Middle frontal gyrus (tissue), 1 donor: ENCODE measurements around the gene TSPAN12.

ENCODE experiments used
- DNase-seq: peaks from one replicate; pipeline ENCODE4 v3.0.0-alpha.2; 2015; ENCODE audit warnings: low spot score; ENCODE audit errors: extremely low spot score

TSPAN12 gene

DNA sequence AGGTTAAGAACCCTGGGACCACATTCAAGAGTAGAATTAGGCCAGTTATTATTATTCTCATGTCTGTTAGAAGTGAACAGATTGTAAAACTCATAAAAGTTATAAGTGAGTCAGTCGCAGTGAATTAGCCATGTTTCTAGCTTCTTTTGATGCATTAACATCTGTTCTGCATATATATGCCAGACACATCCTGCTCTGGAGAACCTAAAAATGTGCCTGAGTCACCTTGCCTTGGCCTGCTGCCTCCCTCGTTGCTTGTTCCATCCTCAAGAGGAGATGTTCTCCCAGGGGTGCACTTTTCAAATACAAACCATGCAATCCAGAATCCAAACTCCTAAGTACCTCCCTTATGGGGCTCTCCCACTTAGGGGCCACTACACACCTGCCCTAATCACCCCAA is 14.8 kb downstream of the TSPAN12 start:
- no peak for DNase-seq

GRCh38 chr7:120842121-120842621 is 15.8 kb downstream of the TSPAN12 start:
- DNase-seq: no peak

GRCh38 chr7:120841608-120842007 is 16.3 kb downstream of the TSPAN12 start:
- DNase-seq: no peak

- DNase-seq: no peak
Measured at GRCh38 chr7:120838281-120838682, 19.7 kb downstream of the TSPAN12 start.

DNA sequence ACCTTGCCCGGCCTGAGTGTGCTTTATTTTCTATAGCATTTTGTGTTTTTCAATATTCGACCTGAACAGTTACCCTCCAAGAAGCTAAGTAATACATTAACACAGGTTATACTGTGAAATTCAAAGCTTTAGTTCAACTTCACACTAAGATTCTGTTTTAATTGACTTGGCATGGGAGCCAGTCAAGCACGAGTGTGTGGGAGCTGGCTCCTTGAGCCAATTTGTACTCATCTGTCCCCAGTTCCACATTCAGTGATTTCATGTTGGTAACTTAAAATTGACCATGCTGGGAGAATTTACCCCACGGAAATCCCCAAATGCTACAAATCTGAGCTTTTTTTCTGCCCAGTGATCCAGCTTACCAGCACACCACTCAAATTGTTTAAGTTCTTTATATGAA is 20.3 kb downstream of the TSPAN12 start:
- no peak for DNase-seq

GRCh38 chr7:120836556-120837115 is 21.3 kb downstream of the TSPAN12 start:
- DNase-seq: no peak

DNA sequence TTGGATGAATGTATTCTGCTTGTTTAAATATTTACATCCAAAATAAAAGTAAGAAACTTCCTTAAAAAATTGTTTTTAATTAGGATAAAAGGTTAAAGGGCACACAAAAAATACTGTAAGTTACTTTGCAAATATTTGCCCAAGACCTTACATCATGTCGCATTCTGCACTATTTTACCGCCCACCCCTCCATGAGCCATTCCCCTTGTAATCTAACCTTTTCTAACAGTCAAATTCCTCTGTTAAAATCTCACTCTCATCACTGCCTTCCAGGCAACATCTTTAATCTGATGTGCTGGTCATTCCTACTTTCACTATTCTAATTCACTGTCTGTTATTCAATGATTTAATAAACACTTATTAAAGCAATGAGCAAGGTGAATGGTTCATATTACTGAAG is 23.2 kb downstream of the TSPAN12 start:
- no peak for DNase-seq

GRCh38 chr7:120833546-120833945 is 24.4 kb downstream of the TSPAN12 start:
- no peak for DNase-seq

DNA sequence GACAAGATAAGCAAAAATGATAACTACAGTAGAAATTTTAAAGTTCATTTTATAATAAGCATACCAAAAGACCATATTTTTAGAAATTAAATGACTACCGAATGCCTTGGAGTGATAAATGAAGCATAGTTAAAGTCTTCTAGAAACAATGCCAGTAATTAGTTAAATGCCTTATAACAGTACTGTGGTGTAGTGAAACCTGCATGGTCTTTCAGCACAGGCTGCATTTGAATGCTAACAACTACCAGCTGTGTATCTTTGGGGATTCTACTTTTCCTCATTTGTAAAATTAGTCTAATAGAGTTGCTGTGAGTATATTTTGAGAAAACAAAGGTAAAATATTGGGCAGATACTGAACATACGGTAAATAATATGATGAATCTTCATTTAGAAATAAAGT is 25.1 kb downstream of the TSPAN12 start:
- no peak for DNase-seq

- no peak for DNase-seq
Measured at GRCh38 chr7:120831260-120831659, 26.7 kb downstream of the TSPAN12 start.

DNA sequence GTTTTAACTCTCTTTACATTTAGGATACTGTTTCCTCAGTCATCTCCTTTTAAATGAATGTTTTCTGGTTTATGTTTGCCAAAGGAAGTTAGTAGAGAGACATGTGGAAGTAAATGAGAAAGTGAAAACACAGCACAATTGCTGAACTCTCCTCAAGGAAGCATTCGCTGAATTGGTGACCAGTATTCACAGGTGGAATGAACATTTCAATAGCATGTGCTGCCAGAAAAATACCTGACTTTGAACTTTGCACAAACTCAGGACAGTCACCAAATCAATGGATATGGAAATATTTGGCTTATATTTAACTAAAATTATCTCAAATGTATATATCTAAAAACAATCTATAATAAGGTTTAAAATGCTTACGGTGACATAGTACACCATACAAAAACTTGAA is 28.5 kb downstream of the TSPAN12 start:
- DNase-seq: no peak

- no peak for DNase-seq
Measured at GRCh38 chr7:120828528-120828927, 29.4 kb downstream of the TSPAN12 start.

DNA sequence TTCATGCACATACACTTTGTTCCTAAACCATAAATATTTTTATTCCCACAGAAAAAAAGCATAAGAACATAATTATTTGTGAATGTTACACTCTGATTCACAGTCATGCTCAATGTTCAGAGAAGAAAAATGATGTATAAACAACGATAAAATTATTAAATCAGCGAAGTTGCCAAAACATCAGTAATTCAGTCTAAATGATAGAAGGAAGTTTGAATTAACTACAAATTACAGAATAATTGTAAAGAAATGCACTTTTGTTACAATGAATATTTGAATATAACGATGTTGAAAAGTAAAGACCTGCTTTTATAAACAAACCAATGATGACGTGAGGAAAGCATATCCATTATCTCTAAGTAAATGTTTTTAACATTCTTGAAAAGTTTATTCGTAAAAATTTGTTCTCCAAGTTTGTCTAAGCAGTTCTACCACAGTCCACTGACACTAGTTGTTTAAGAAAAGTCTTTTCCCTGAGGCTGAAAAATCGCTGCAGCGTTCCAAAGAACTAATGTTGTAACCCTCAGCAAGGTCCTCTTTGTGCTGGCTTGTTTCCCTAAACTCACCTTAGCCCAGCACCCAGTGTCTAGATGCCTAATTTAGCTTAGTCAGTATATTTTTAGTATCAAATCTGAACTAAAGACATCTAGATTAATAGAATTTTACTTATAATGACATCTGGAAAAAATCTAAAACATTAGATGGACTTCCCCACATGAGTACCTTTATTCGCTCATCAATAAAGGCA is 30.4 kb downstream of the TSPAN12 start:
- DNase-seq: no peak

DNA sequence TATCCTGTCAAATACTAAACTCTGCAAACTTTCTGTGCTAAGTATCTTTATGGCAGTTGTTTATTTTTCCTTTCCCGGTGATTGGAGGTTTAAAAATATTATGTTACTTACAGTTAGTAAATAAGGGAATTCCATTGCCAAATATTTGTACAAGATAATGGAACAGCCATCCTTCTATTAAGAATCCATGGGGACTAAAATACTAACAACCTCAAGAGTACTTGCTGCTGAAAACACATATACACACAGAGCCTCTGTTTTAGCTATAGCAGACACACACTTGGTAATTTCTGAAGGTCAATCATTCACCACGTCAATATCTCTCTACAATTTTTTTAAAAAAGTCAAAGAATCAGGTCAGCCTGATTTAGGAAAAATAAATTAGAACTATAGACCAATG is 32.4 kb downstream of the TSPAN12 start:
- DNase-seq: no peak

DNA sequence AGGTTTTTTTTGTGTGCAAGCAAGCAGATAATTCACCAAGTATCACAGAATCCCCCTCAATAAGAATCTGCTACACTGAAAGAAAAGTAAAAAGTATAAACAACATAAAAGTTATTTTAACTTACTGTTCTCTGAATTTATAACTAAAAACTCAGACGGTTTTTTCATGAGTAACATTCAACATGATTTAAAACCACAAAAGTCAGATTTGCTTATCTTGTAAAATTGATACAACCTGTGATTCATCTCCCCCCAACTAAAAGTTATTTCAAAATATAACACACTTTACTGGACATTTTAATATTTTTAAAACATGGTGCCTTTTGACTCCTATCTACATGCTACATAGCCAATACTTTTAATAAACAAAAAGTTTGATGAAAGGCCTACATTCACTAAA is 32.8 kb downstream of the TSPAN12 start:
- DNase-seq: no peak

DNA sequence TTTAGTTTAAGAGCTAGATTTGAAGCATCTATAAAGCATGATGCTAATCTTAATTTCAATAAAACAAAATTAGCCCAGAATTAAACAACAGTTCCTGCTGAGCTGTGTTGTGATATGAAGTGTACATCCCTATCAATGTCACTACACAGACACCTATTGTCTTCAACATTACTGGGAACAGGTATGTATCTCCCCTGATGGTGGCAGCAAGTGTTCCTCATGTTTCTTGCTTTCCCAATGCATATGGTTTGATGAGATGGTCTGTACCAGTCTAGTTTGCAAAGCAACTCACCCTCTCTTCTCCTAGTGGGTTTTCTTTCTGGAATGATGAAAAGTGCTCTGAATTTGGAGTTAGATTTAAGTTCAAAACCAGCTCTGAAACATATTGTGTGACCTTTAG is 38.1 kb downstream of the TSPAN12 start:
- DNase-seq: no peak

DNA sequence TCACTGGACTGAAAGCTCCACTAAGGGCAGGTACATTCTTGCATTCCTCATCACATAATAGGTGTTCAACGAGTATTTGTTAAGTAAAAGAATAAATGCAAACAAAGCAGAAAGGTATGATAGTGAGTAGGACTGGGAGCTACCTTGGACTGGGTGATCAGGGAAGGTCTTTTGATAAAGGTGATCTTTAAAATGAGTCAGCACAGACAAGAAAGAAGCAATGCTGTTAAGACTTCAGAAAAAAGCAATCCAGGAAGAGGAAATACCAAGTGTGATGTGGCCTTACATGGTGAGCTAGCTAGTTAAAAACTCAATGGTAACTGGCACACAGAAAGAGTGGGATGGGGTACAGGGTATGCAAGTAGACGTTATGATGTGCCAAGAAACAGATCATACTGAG is 40.1 kb downstream of the TSPAN12 start:
- DNase-seq: no peak

- DNase-seq: no peak
Measured at GRCh38 chr7:120814253-120814939, 43.5 kb downstream of the TSPAN12 start.

GRCh38 chr7:120813546-120814252 is 44.2 kb downstream of the TSPAN12 start:
- no peak for DNase-seq

GRCh38 chr7:120813089-120813488 is 44.9 kb downstream of the TSPAN12 start:
- no peak for DNase-seq

DNA sequence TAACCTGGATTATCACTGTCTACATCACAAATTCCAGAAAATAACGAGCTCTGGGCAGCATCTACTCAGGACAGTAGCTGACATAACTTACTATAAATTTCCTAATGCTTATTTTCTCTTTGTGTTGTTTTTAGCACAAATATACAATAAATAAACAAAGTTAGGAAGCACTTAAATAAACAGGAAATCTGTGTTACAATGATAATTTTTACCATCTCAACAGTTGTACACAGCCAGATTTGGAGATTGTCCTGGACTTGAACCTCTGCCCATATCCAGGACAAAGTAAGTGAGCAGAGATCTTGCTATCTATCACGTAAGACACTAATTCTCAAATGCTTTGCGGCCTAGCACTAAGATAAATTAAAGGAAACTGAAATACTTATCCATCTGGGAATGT is 48.7 kb downstream of the TSPAN12 start:
- no peak for DNase-seq

DNA sequence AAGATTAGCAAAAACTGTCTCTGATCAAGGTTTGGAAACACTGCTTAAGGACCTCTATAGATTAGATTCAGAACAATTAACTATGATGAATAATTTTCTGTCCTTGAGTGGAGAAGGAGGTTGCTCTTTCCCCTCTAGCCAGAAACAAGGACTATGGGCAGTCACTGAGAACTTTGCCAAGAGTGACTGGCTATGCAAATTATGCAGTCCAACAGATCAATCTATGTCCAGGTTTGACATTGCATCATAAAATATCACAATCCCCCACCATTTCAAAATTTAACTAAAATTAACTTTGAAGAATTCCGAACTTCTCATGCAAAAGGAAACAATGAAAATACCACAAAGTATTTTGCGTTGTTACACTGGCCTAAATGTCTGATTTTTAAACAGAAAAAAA is 50.6 kb downstream of the TSPAN12 start:
- DNase-seq: no peak
